Esophagus muscularis mucosa (tissue), 4 donors: ENCODE data around the gene SLC4A9. TPM values are rescaled to one million over a fixed set of nuclear protein-coding genes. Genes with fewer than 3 reads are reported as not detected.

Experiments
- DNase-seq: peaks from one replicate; pipeline ENCODE4 v3.0.0-alpha.2; 2017; ENCODE audit errors: extremely low spot score
- H3K27ac ChIP-seq, 4 donors: fragments of 200-600 bp; sonication (generic); replicated peaks in 1 of 4; 1 replicate in 3 of 4; 2 replicates in 1 of 4; pipeline ENCODE4 v1.5.1; 2016 to 2019; ENCODE audit warnings: mild to moderate bottlenecking in 1 of 4
- H3K27me3 ChIP-seq, 4 donors: fragments of 200-600 bp; sonication (generic); one replicate each; pipeline versions ENCODE4 v1.5.1 to v1.6.0; 2016 to 2019
- H3K36me3 ChIP-seq, 4 donors: fragments of 200-600 bp; sonication (generic); one replicate each; pipeline ENCODE4 v1.5.1; 2016 to 2019
- H3K4me1 ChIP-seq, 4 donors: fragments of 200-600 bp; sonication (generic); one replicate each; pipeline ENCODE4 v1.5.1; 2016 to 2019
- H3K4me3 ChIP-seq, 4 donors: fragments of 200-600 bp; sonication (generic); 1 replicate in 2 of 4; 2 replicates in 2 of 4; pipeline ENCODE4 v1.5.1; 2016 to 2019; ENCODE audit warnings: mild to moderate bottlenecking in 4 of 4, moderate library complexity in 1 of 4
- H3K9me3 ChIP-seq, 4 donors: fragments of 200-600 bp; sonication (generic); 1 replicate in 3 of 4; 2 replicates in 1 of 4; pipeline ENCODE4 v1.5.1; 2016 to 2019
- CTCF ChIP-seq, 3 experiments: fragments of 200-600 bp in 2 of 3; fragments of 450-650 bp in 1 of 3; sonication (generic) in 2 of 3; IDR thresholded peaks; one replicate each; pipeline ENCODE4 v1.5.1; 2017 to 2019; ENCODE audit warnings: antibody characterized with exemption in 3 of 3, mild to moderate bottlenecking in 2 of 3, moderate library complexity in 1 of 3
- EP300 ChIP-seq: sonication (generic); formaldehyde crosslinking; IDR thresholded peaks from one replicate; pipeline ENCODE4 v1.6.1; 2017; ENCODE audit warnings: antibody characterized with exemption
- POLR2A ChIP-seq: fragments of 450-650 bp; IDR thresholded peaks from one replicate; pipeline ENCODE4 v1.6.1; 2017; ENCODE audit warnings: antibody characterized with exemption, moderate library complexity, mild to moderate bottlenecking, low read depth
- POLR2AphosphoS5 ChIP-seq, 2 donors: sonication (generic); formaldehyde crosslinking; IDR thresholded peaks; one replicate each; pipeline ENCODE4 v1.6.1; 2017; ENCODE audit warnings: antibody characterized with exemption in 2 of 2
- WGBS: methylation state at CpG from one replicate; pipeline ENCODE4 v1.1.5; 2018; 5-methylcytosine and 5-hydroxymethylcytosine counted together
- intact Hi-C: fragments of 100-400 bp; cut with DNase I; formaldehyde crosslinking; loops from one replicate; pipeline ENCODE4 v1.15.1; 2023
- total RNA-seq, 4 donors: library from RNA; depleted of rRNA; stranded (reverse); fragments of >200 nt; gene quantifications; one replicate each; pipeline versions ENCODE4 v1.1.0 to v1.2.1, GENCODE V29; 2016

Gene SLC4A9
- not detected for total RNA-seq

GRCh38 chr5:140360101-140360500, at the start of gene SLC4A9:
Gene SLC4A9 (plus strand): TSS chr5:140360194. CDS start chr5:140360237, 43 bp downstream.
- Histone ChIP-seq H3K9me3 (no peaks in the 10 kb centered on the region), H3K4me3 (no peak within 1 kb of the TSS), H3K4me1 (peaks cover 10 to 19% (median 17%) of the 10 kb centered on the region in 4 donors), H3K27me3 (no peaks in the 10 kb centered on the region), H3K36me3 (no peaks in the 10 kb centered on the region), H3K27ac (no peak within 1 kb of the TSS)
- no peak for DNase-seq
- WGBS: 100% methylated on average over 2 of the region's 2 CpGs
- intact Hi-C loops: no loop called here
- TF ChIP-seq EP300: no peak
- no peak for TF ChIP-seq POLR2A
- TF ChIP-seq CTCF (IDR thresholded peaks at IDR 0.05): no peak
- no peak for TF ChIP-seq POLR2AphosphoS5 (IDR thresholded peaks at IDR 0.05)

- H3K27me3 ChIP-seq: no peaks in the 10 kb centered on the region
- no peak for DNase-seq
- H3K9me3 ChIP-seq: no peaks in the 10 kb centered on the region
- TF ChIP-seq POLR2AphosphoS5 (IDR thresholded peaks at IDR 0.05): no peak
- no peak for TF ChIP-seq CTCF (IDR thresholded peaks at IDR 0.05)
- no peak for TF ChIP-seq EP300
- no peak for TF ChIP-seq POLR2A
- 76% methylated on average over 2 of the region's 2 CpGs for WGBS
- peaks cover 27 to 34% (median 31%) of the 10 kb centered on the region in 4 donors for H3K4me1 ChIP-seq
- intact Hi-C loops: no loop called here
- no peak overlapping the region for H3K4me3 ChIP-seq
- H3K36me3 ChIP-seq: no peaks in the 10 kb centered on the region
- H3K27ac ChIP-seq: peak overlapping the region; percentile 59 to 81 (median 66)
These were observed 49.6 kb upstream of the SLC4A9 start for GRCh38 chr5:140310434-140310833.

GRCh38 chr5:140311011-140311467, 49.0 kb upstream of the SLC4A9 start:
- H3K27ac ChIP-seq: peak overlapping the region; percentile 59 to 81 (median 66)
- no peaks in the 10 kb centered on the region for H3K9me3 ChIP-seq
- H3K27me3 ChIP-seq: no peaks in the 10 kb centered on the region
- intact Hi-C loops: no loop called here
- TF ChIP-seq EP300 (no peak), CTCF (IDR thresholded peaks at IDR 0.05) (no peak), POLR2A (no peak), POLR2AphosphoS5 (IDR thresholded peaks at IDR 0.05) (no peak)
- H3K4me1 ChIP-seq: peaks cover 27 to 34% (median 31%) of the 10 kb centered on the region in 4 donors
- H3K4me3 ChIP-seq: no peak overlapping the region
- H3K36me3 ChIP-seq: no peaks in the 10 kb centered on the region
- DNase-seq: no peak
- WGBS: 73% methylated on average over 5 of the region's 5 CpGs

- no peak for DNase-seq
- H3K4me3 ChIP-seq: no peak overlapping the region
- peak overlapping the region; percentile 59 to 81 (median 66) for H3K27ac ChIP-seq
- intact Hi-C loops: no loop called here
- H3K36me3 ChIP-seq: no peaks in the 10 kb centered on the region
- peak; percentile 57 to 59 for TF ChIP-seq POLR2AphosphoS5 (IDR thresholded peaks at IDR 0.05)
- TF ChIP-seq EP300: no peak
- TF ChIP-seq CTCF (IDR thresholded peaks at IDR 0.05): no peak
- no peak for TF ChIP-seq POLR2A
- WGBS: 19% methylated on average over 4 of the region's 4 CpGs
- no peaks in the 10 kb centered on the region for H3K9me3 ChIP-seq
- H3K27me3 ChIP-seq: no peaks in the 10 kb centered on the region
- H3K4me1 ChIP-seq: peaks cover 27 to 34% (median 31%) of the 10 kb centered on the region in 4 donors
These were observed 47.8 kb upstream of the SLC4A9 start for GRCh38 chr5:140312067-140312790.
